Duodenal mucosa (tissue), 2 donors: ENCODE measurements around the gene ZDHHC6.
A peak's percentile ranks its signal among the peaks of the same experiment; 100 is the strongest.

Source experiments
- H3K27ac ChIP-seq: one replicate; pipeline ENCODE4 v1.7.0; 2013; ENCODE audit warnings: low read depth, low read length
- H3K27me3 ChIP-seq, 2 donors: one replicate each; pipeline ENCODE4 v1.7.0; 2013; ENCODE audit warnings: low read length in 2 of 2, control low read depth in 1 of 2; ENCODE audit not compliant: insufficient read depth in 2 of 2, control insufficient read depth in 1 of 2
- H3K36me3 ChIP-seq, 2 donors: one replicate each; pipeline ENCODE4 v1.7.0; 2013; ENCODE audit warnings: low read length in 2 of 2, control low read depth in 1 of 2; ENCODE audit not compliant: insufficient read depth in 2 of 2, control insufficient read depth in 1 of 2
- H3K4me1 ChIP-seq, 2 donors: one replicate each; pipeline ENCODE4 v1.7.0; 2013; ENCODE audit warnings: low read length in 2 of 2, control low read depth in 1 of 2; ENCODE audit not compliant: insufficient read depth in 2 of 2, control insufficient read depth in 1 of 2
- H3K4me3 ChIP-seq, 2 donors: one replicate each; pipeline ENCODE4 v1.7.0; 2013; ENCODE audit warnings: low read length in 2 of 2, low read depth in 1 of 2
- H3K9ac ChIP-seq, 2 donors: one replicate each; pipeline ENCODE4 v1.7.0; 2013; ENCODE audit warnings: low read length in 2 of 2, low read depth in 1 of 2
- H3K9me3 ChIP-seq, 2 donors: one replicate each; pipeline ENCODE4 v1.7.0; 2013; ENCODE audit warnings: low read length in 2 of 2, control low read depth in 1 of 2; ENCODE audit not compliant: control insufficient read depth in 1 of 2

Gene ZDHHC6

GRCh38 chr10:112382515-112383235 lies 64.0 kb downstream of the ZDHHC6 start:
- Histone ChIP-seq H3K9me3 (no peaks in the 10 kb centered on the region), H3K27me3 (no peaks in the 10 kb centered on the region), H3K4me3 (peak overlapping the region; percentile 30 to 46), H3K27ac (peak overlapping the region; percentile 50), H3K36me3 (peaks cover 11 to 25% of the 10 kb centered on the region in 2 donors), H3K9ac (peak overlapping the region; percentile 31 to 61), H3K4me1 (peaks cover 57 to 58% of the 10 kb centered on the region in 2 donors)
